Cerebellar cortex (tissue), 1 donor: ENCODE measurements around the gene IL11.
"Not testable (repeated sequence)": the region's sequence is repeated elsewhere in the genome, so short reads cannot be mapped to it uniquely, and the experiment has no call there.

ENCODE experiments used
- DNase-seq: peaks from one replicate; pipeline ENCODE4 v3.0.0-alpha.2; 2015; ENCODE audit warnings: low spot score

The IL11 gene

GRCh38 chr19:55350620-55351315, 19.5 kb downstream of the IL11 start:
- no peak for DNase-seq

- peak; percentile 58 for DNase-seq
These were observed 21.8 kb downstream of the IL11 start for GRCh38 chr19:55348317-55349034.

GRCh38 chr19:55347442-55348009, 22.7 kb downstream of the IL11 start:
- DNase-seq, result no peak

- peak; percentile 33 for DNase-seq
These were observed 23.4 kb downstream of the IL11 start for GRCh38 chr19:55346725-55347441.

GRCh38 chr19:55345818-55346724, 24.2 kb downstream of the IL11 start:
- DNase-seq, result no peak

GRCh38 chr19:55345101-55345817, 25.0 kb downstream of the IL11 start:
- DNase-seq, result no peak

GRCh38 chr19:55344444-55344843, 25.8 kb downstream of the IL11 start:
- no peak for DNase-seq

- DNase-seq, result no peak
These were observed 28.4 kb downstream of the IL11 start for GRCh38 chr19:55341595-55342531.

- DNase-seq, result peak; percentile 58
These were observed 29.1 kb downstream of the IL11 start for GRCh38 chr19:55341171-55341588.

GRCh38 chr19:55340784-55341147, 29.5 kb downstream of the IL11 start:
- no peak for DNase-seq

GRCh38 chr19:55339889-55340783, 30.1 kb downstream of the IL11 start:
- no peak for DNase-seq

- peak; percentile 100 for DNase-seq
These were observed 31.0 kb downstream of the IL11 start, which contains the start of gene KMT5C for GRCh38 chr19:55339105-55339888. Gene KMT5C (plus strand): TSS chr19:55339876. CDS start chr19:55341937, 2,061 bp downstream.

GRCh38 chr19:55336101-55336500, 34.2 kb downstream of the IL11 start:
- DNase-seq, result no peak

GRCh38 chr19:55333870-55334269, 36.4 kb downstream of the IL11 start:
- no peak for DNase-seq

- DNase-seq, result not testable (repeated sequence)
These were observed 40.5 kb downstream of the IL11 start for GRCh38 chr19:55329791-55330190.

GRCh38 chr19:55328774-55329318, 41.4 kb downstream of the IL11 start:
- not testable (repeated sequence) for DNase-seq

GRCh38 chr19:55325172-55325571, 45.1 kb downstream of the IL11 start, which contains the start of gene TMEM150B:
Gene TMEM150B (minus strand): TSS chr19:55325341. CDS start chr19:55321036, 4,305 bp downstream.
- DNase-seq, result no peak
